Natural killer cell (primary cell): ENCODE measurements around the gene CRB3. TPM values are rescaled to one million over a fixed set of nuclear protein-coding genes. Genes with fewer than 3 reads are reported as not detected.

Source experiments
- ATAC-seq, 3 donors: fragments of 150-1000 bp in 2 of 3; fragments of 200-7000 bp in 1 of 3; cut with Tn5 transposase; 1 replicate in 1 of 3; 2 replicates in 2 of 3; pipeline ENCODE4 v1.10.0; 2021; ENCODE audit warnings: mild to moderate bottlenecking in 2 of 3, moderate library complexity in 2 of 3
- DNase-seq, 2 donors: peaks; one replicate each; pipeline versions ENCODE4 v3.0.0 to v3.0.0-alpha.2; 2013 to 2021; ENCODE audit warnings: mixed read lengths in 1 of 2
- H3K27ac ChIP-seq: one replicate; pipeline ENCODE4 v1.5.1; 2013; ENCODE audit warnings: mild to moderate bottlenecking, low read length
- H3K27me3 ChIP-seq: one replicate; pipeline ENCODE4 v1.6.1; 2013; ENCODE audit warnings: low read length; ENCODE audit not compliant: control insufficient read depth, insufficient read depth
- H3K36me3 ChIP-seq: one replicate; pipeline ENCODE4 v1.6.1; 2013; ENCODE audit warnings: low read length; ENCODE audit not compliant: control insufficient read depth, insufficient read depth
- H3K4me1 ChIP-seq: one replicate; pipeline ENCODE4 v1.6.1; 2013; ENCODE audit warnings: low read length; ENCODE audit not compliant: control insufficient read depth, insufficient read depth
- H3K4me3 ChIP-seq: one replicate; pipeline ENCODE4 v1.5.1; 2013; ENCODE audit warnings: low read length
- H3K9me3 ChIP-seq: one replicate; pipeline ENCODE4 v1.6.1; 2013; ENCODE audit warnings: low read length; ENCODE audit not compliant: control insufficient read depth, insufficient read depth
- H3K27ac Mint-ChIP-seq, 2 donors: one replicate each; pipeline ENCODE4 v1.8.0; 2022; ENCODE audit warnings: mild to moderate bottlenecking in 2 of 2, mixed read lengths in 2 of 2, moderate library complexity in 1 of 2
- H3K27me3 Mint-ChIP-seq, 2 donors: one replicate each; pipeline ENCODE4 v1.8.0; 2022; ENCODE audit warnings: low read depth in 2 of 2, mixed read lengths in 2 of 2
- H3K36me3 Mint-ChIP-seq: one replicate; pipeline ENCODE4 v1.8.0; 2022; ENCODE audit warnings: mixed read lengths
- H3K4me1 Mint-ChIP-seq, 2 donors: one replicate each; pipeline ENCODE4 v1.8.0; 2022; ENCODE audit warnings: mixed read lengths in 2 of 2
- H3K4me3 Mint-ChIP-seq: one replicate; pipeline ENCODE4 v1.8.0; 2022; ENCODE audit warnings: mild to moderate bottlenecking, moderate library complexity, mixed read lengths
- H3K9me3 Mint-ChIP-seq, 2 donors: one replicate each; pipeline ENCODE4 v1.8.0; 2022; ENCODE audit warnings: mixed read lengths in 2 of 2
- CTCF ChIP-seq: fragments of 200-600 bp; IDR thresholded peaks from one replicate; pipeline ENCODE4 v1.8.0; 2022; ENCODE audit warnings: antibody characterized with exemption
- WGBS: methylation state at CpG from one replicate; pipeline ENCODE4 v1.1.7; 2013; ENCODE audit warnings: missing lambda C conversion rate; ENCODE audit not compliant: insufficient coverage; 5-methylcytosine and 5-hydroxymethylcytosine counted together
- intact Hi-C: fragments of 100-400 bp; cut with micrococcal nuclease; formaldehyde crosslinking; loops from one replicate; pipeline ENCODE4 v1.14.2; 2022
- total RNA-seq, 4 donors: library from RNA; stranded (reverse); fragments of 120-200 nt in 1 of 4; gene quantifications; one replicate each; pipeline versions ENCODE4 v1.2.3 to v1.2.4, GENCODE V29; 2013 to 2022

The CRB3 gene
- total RNA-seq, 3 donors from 2014 or later (not counting 1 experiment from before 2014, with no cell fraction given): 0.59 to 1.1 TPM; not detected in 1

- H3K4me3 Mint-ChIP-seq: no peak overlapping the region
- no peak overlapping the region for H3K27ac Mint-ChIP-seq
- H3K9me3 ChIP-seq: no peaks in the 10 kb centered on the region
- DNase-seq (no peak), ATAC-seq (no peak)
- no peaks in the 10 kb centered on the region for H3K27me3 ChIP-seq
- H3K4me1 Mint-ChIP-seq: peaks cover 10% of the 10 kb centered on the region in 2 donors
- peaks cover 0 to 2% of the 10 kb centered on the region in 2 donors for H3K9me3 Mint-ChIP-seq
- peaks cover 6% of the 10 kb centered on the region for H3K4me1 ChIP-seq
- H3K4me3 ChIP-seq: no peak overlapping the region
- H3K27ac ChIP-seq: no peak overlapping the region
- 92% methylated on average over 8 of the region's 8 CpGs for WGBS
- intact Hi-C loops: no loop called here
- no peaks in the 10 kb centered on the region for H3K36me3 ChIP-seq
- H3K36me3 Mint-ChIP-seq: no peaks in the 10 kb centered on the region
- TF ChIP-seq CTCF: no peak
- H3K27me3 Mint-ChIP-seq: peaks cover 0 to 12% of the 10 kb centered on the region in 2 donors
Measured at GRCh38 chr19:6494438-6495036, 30.5 kb downstream of the CRB3 start.

GRCh38 chr19:6495947-6496346 is 31.9 kb downstream of the CRB3 start:
- no peak overlapping the region for H3K4me3 Mint-ChIP-seq
- H3K27ac Mint-ChIP-seq: no peak overlapping the region
- Histone ChIP-seq H3K9me3 (no peaks in the 10 kb centered on the region), H3K36me3 (no peaks in the 10 kb centered on the region), H3K4me1 (no peaks in the 10 kb centered on the region), H3K4me3 (no peak overlapping the region), H3K27ac (no peak overlapping the region), H3K27me3 (peaks cover under 1% of the 10 kb centered on the region)
- peaks cover 0 to 2% of the 10 kb centered on the region in 2 donors for H3K9me3 Mint-ChIP-seq
- intact Hi-C loops: no loop called here
- no peaks in the 10 kb centered on the region for H3K4me1 Mint-ChIP-seq
- 96% methylated on average over 19 of the region's 19 CpGs for WGBS
- TF ChIP-seq CTCF: no peak
- no peaks in the 10 kb centered on the region for H3K36me3 Mint-ChIP-seq
- DNase-seq (no peak), ATAC-seq (no peak)
- peaks cover 0 to 17% of the 10 kb centered on the region in 2 donors for H3K27me3 Mint-ChIP-seq

GRCh38 chr19:6498294-6499036 is 34.4 kb downstream of the CRB3 start:
- peaks cover 15% of the 10 kb centered on the region for H3K4me1 ChIP-seq
- no peak overlapping the region for H3K4me3 ChIP-seq
- H3K4me3 Mint-ChIP-seq: no peak overlapping the region
- no peak overlapping the region for H3K27ac ChIP-seq
- H3K4me1 Mint-ChIP-seq: peaks cover 0 to 11% of the 10 kb centered on the region in 2 donors
- TF ChIP-seq CTCF: no peak
- no peak overlapping the region for H3K27ac Mint-ChIP-seq
- H3K27me3 ChIP-seq: peaks cover 13% of the 10 kb centered on the region
- intact Hi-C loops: no loop called here
- H3K9me3 Mint-ChIP-seq: no peaks in the 10 kb centered on the region
- no peaks in the 10 kb centered on the region for H3K36me3 ChIP-seq
- no peaks in the 10 kb centered on the region for H3K36me3 Mint-ChIP-seq
- WGBS: 67% methylated on average over 7 of the region's 7 CpGs
- DNase-seq: no peak
- ATAC-seq: no peak
- no peaks in the 10 kb centered on the region for H3K9me3 ChIP-seq
- H3K27me3 Mint-ChIP-seq: peaks cover 0 to 26% of the 10 kb centered on the region in 2 donors
